Inferior parietal cortex (tissue), 1 donor: ENCODE data around the gene SLC17A2.

Experiments used
- DNase-seq: peaks from one replicate; pipeline ENCODE4 v3.0.0-alpha.2; 2016; ENCODE audit errors: extremely low spot score

The SLC17A2 gene

GRCh38 chr6:25883991-25884390, 46.5 kb downstream of the SLC17A2 start:
- DNase-seq: no peak

GRCh38 chr6:25883536-25883935, 47.0 kb downstream of the SLC17A2 start:
- no peak for DNase-seq

- no peak for DNase-seq
Observed at GRCh38 chr6:25882051-25882496, 48.4 kb downstream of the SLC17A2 start.

GRCh38 chr6:25880601-25881000, 49.9 kb downstream of the SLC17A2 start:
- no peak for DNase-seq

- no peak for DNase-seq
Observed at GRCh38 chr6:25878721-25879322, 51.7 kb downstream of the SLC17A2 start.

- DNase-seq: no peak
Observed at GRCh38 chr6:25875926-25876602, 54.4 kb downstream of the SLC17A2 start.

GRCh38 chr6:25875563-25875905, 55.0 kb downstream of the SLC17A2 start:
- no peak for DNase-seq

- DNase-seq: no peak
Observed at GRCh38 chr6:25874822-25875562, 55.5 kb downstream of the SLC17A2 start.

- no peak for DNase-seq
Observed at GRCh38 chr6:25874118-25874517, 56.4 kb downstream of the SLC17A2 start, which contains the start of gene SLC17A3. Gene SLC17A3 (minus strand): TSS chr6:25874243. CDS start chr6:25868387, 5,856 bp downstream.

- DNase-seq: no peak
Observed at GRCh38 chr6:25872814-25873213, 57.7 kb downstream of the SLC17A2 start.

GRCh38 chr6:25869840-25870239, 60.7 kb downstream of the SLC17A2 start:
- no peak for DNase-seq

- DNase-seq: no peak
Observed at GRCh38 chr6:25868436-25869183, 61.9 kb downstream of the SLC17A2 start.

- no peak for DNase-seq
Observed at GRCh38 chr6:25866011-25866410, 64.5 kb downstream of the SLC17A2 start.

GRCh38 chr6:25863360-25863759, 67.1 kb downstream of the SLC17A2 start:
- no peak for DNase-seq
